ENCODE data around the gene DNAAF6. TPM values are rescaled to one million over a fixed set of nuclear protein-coding genes. Genes with fewer than 3 reads are reported as not detected.

Gene DNAAF6

GRCh38 chrX:107290019-107290418, 83.6 kb downstream of the DNAAF6 start:
- no peak overlapping the region for H3K18ac ChIP-seq (ENCODE audit: low read depth in 1 of 2, low read length in 2 of 2)
- H4K91ac ChIP-seq (ENCODE audit: low read length) = no peak overlapping the region
- no peak overlapping the region for H4K8ac ChIP-seq (ENCODE audit: low read length)
- no peaks in the 10 kb centered on the region for H3K9me3 ChIP-seq (ENCODE audit: control insufficient read depth, low read length)
- no peak overlapping the region for H3K14ac ChIP-seq (ENCODE audit: low read length in 2 of 2)
- H3K27me3 ChIP-seq (ENCODE audit: control insufficient read depth in 1 of 2, insufficient read depth in 1 of 2, low read length in 2 of 2) = peaks cover 0 to 37% of the 10 kb centered on the region in 2 experiments
- H2AK5ac ChIP-seq (ENCODE audit: low read length, severe bottlenecking) = no peak overlapping the region
- no peak overlapping the region for H3K9ac ChIP-seq (ENCODE audit: low read length)
- H3K23ac ChIP-seq (ENCODE audit: low read length in 2 of 2) = no peak overlapping the region
- no peaks in the 10 kb centered on the region for H3K36me3 ChIP-seq (ENCODE audit: control insufficient read depth in 1 of 2, insufficient read depth in 2 of 2, low read depth in 1 of 2, low read length in 2 of 2)
- no peaks in the 10 kb centered on the region for H3K79me1 ChIP-seq (replicated peaks; ENCODE audit: low read length, poor library complexity, severe bottlenecking)
- H3K27ac ChIP-seq (ENCODE audit: low read length, poor library complexity, severe bottlenecking) = no peak overlapping the region
- no peak overlapping the region for H2BK5ac ChIP-seq (ENCODE audit: low read depth, low read length, poor library complexity, severe bottlenecking)
- H3K4ac ChIP-seq (ENCODE audit: low read depth in 1 of 2, low read length in 2 of 2) = no peak overlapping the region
- H3K4me2 ChIP-seq (ENCODE audit: low read length, poor library complexity, severe bottlenecking) = no peak overlapping the region
- H2BK12ac ChIP-seq (ENCODE audit: low read length in 2 of 2) = no peak overlapping the region
- no peak overlapping the region for H2BK15ac ChIP-seq (ENCODE audit: low read depth, poor library complexity, severe bottlenecking)
- WGBS = 67% methylated on average over 2 of the region's 2 CpGs
- H3K4me3 ChIP-seq (ENCODE audit: insufficient read depth in 1 of 2, low read depth in 1 of 2, low read length in 2 of 2) = no peak overlapping the region
- DNase-seq = no peak
- no peak overlapping the region for H2AFZ ChIP-seq (ENCODE audit: low read depth, low read length)
- no peak overlapping the region for H2BK120ac ChIP-seq (ENCODE audit: low read depth, low read length)
- H3K4me1 ChIP-seq (ENCODE audit: control insufficient read depth, insufficient read depth, low read depth, low read length) = no peaks in the 10 kb centered on the region

- 60% methylated on average over 1 of the region's 2 CpGs for WGBS
- H3K36me3 ChIP-seq (ENCODE audit: control insufficient read depth in 1 of 2, insufficient read depth in 2 of 2, low read depth in 1 of 2, low read length in 2 of 2) = no peaks in the 10 kb centered on the region
Measured at GRCh38 chrX:107293056-107293455, 86.6 kb downstream of the DNAAF6 start.

More at GRCh38 chrX:107293056-107293455, 86.6 kb downstream of the DNAAF6 start:
- H3K23ac ChIP-seq (ENCODE audit: low read length in 2 of 2) = no peak overlapping the region
- H4K8ac ChIP-seq (ENCODE audit: low read length) = no peak overlapping the region
- H3K27me3 ChIP-seq (ENCODE audit: control insufficient read depth in 1 of 2, insufficient read depth in 1 of 2, low read length in 2 of 2) = peaks cover 0 to 41% of the 10 kb centered on the region in 2 experiments
- no peak overlapping the region for H3K14ac ChIP-seq (ENCODE audit: low read length in 2 of 2)
- H2BK12ac ChIP-seq (ENCODE audit: low read length in 2 of 2) = no peak overlapping the region
- H3K4ac ChIP-seq (ENCODE audit: low read depth in 1 of 2, low read length in 2 of 2) = no peak overlapping the region
- H3K79me1 ChIP-seq (replicated peaks; ENCODE audit: low read length, poor library complexity, severe bottlenecking) = no peaks in the 10 kb centered on the region
- H2BK120ac ChIP-seq (ENCODE audit: low read depth, low read length) = no peak overlapping the region
- H2BK15ac ChIP-seq (ENCODE audit: low read depth, poor library complexity, severe bottlenecking) = no peak overlapping the region
- no peak overlapping the region for H3K4me2 ChIP-seq (ENCODE audit: low read length, poor library complexity, severe bottlenecking)
- no peak overlapping the region for H3K27ac ChIP-seq (ENCODE audit: low read length, poor library complexity, severe bottlenecking)
- H3K9ac ChIP-seq (ENCODE audit: low read length) = no peak overlapping the region
- H3K4me3 ChIP-seq (ENCODE audit: insufficient read depth in 1 of 2, low read depth in 1 of 2, low read length in 2 of 2) = no peak overlapping the region
- H3K18ac ChIP-seq (ENCODE audit: low read depth in 1 of 2, low read length in 2 of 2) = no peak overlapping the region
- H4K91ac ChIP-seq (ENCODE audit: low read length) = no peak overlapping the region
- no peaks in the 10 kb centered on the region for H3K9me3 ChIP-seq (ENCODE audit: control insufficient read depth, low read length)
- H3K4me1 ChIP-seq (ENCODE audit: control insufficient read depth, insufficient read depth, low read depth, low read length) = no peaks in the 10 kb centered on the region
- no peak overlapping the region for H2AFZ ChIP-seq (ENCODE audit: low read depth, low read length)
- H2BK5ac ChIP-seq (ENCODE audit: low read depth, low read length, poor library complexity, severe bottlenecking) = no peak overlapping the region
- no peak for DNase-seq
- H2AK5ac ChIP-seq (ENCODE audit: low read length, severe bottlenecking) = no peak overlapping the region

Small RNAs within 50 kb of the gene (small RNA-seq; reads per million reads assigned to genes)
- gene RF00019 (ENCODE audit: low read depth) = not detected

Data from mesenchymal stem cell (in vitro differentiated cells and primary cell).